ENCODE results near the gene PARD3. TPM values are rescaled to one million over a fixed set of nuclear protein-coding genes. Genes with fewer than 3 reads are reported as not detected.

The PARD3 gene
- total RNA-seq, 2 experiments from 2014 or later = 0.53 to 0.71 TPM

- Mint-ChIP-seq H3K4me1 (ENCODE audit: low read depth) (peaks cover 7% of the 10 kb centered on the region), H3K4me3 (no peak overlapping the region), H3K27ac (no peak overlapping the region), H3K36me3 (ENCODE audit: low read depth) (no peaks in the 10 kb centered on the region), H3K9me3 (no peaks in the 10 kb centered on the region), H3K27me3 (peaks cover 11% of the 10 kb centered on the region)
- no peaks in the 10 kb centered on the region for H3K36me3 ChIP-seq (ENCODE audit: insufficient read depth, low read length)
- no peak overlapping the region for H3K4me3 ChIP-seq (ENCODE audit: low read length)
- H3K27ac ChIP-seq (ENCODE audit: low read depth in 1 of 2, low read length in 2 of 2) = no peak overlapping the region
- H3K27me3 ChIP-seq (ENCODE audit: control insufficient read depth in 1 of 2, insufficient read depth in 2 of 2, low read length in 2 of 2) = no peaks in the 10 kb centered on the region
- no peak for DNase-seq
- intact Hi-C loops (cut with DNase I, micrococcal nuclease) = no loop called here
- no peak for TF ChIP-seq CTCF (IDR thresholded peaks at IDR 0.05)
- H3K4me1 ChIP-seq (ENCODE audit: insufficient read depth, low read length) = no peaks in the 10 kb centered on the region
- POLR2A ChIA-PET = no interaction called here
- CTCF ChIA-PET = no interaction called here
- no peak for ATAC-seq (ENCODE audit: poor library complexity)
- no peaks in the 10 kb centered on the region for H3K9me3 ChIP-seq (ENCODE audit: control insufficient read depth in 1 of 2, insufficient read depth in 1 of 2, low read length in 2 of 2)
Observed at GRCh38 chr10:34526758-34527730, 288.1 kb downstream of the PARD3 start.

GRCh38 chr10:34526186-34526585, 288.9 kb downstream of the PARD3 start:
- no peak overlapping the region for H3K27ac ChIP-seq (ENCODE audit: low read depth in 1 of 2, low read length in 2 of 2)
- intact Hi-C loops (cut with DNase I, micrococcal nuclease) = no loop called here
- H3K27me3 Mint-ChIP-seq = peaks cover 12% of the 10 kb centered on the region
- no peaks in the 10 kb centered on the region for H3K4me1 ChIP-seq (ENCODE audit: insufficient read depth, low read length)
- no peak for ATAC-seq (ENCODE audit: poor library complexity)
- H3K4me3 ChIP-seq (ENCODE audit: low read length) = no peak overlapping the region
- H3K9me3 ChIP-seq (ENCODE audit: control insufficient read depth in 1 of 2, insufficient read depth in 1 of 2, low read length in 2 of 2) = no peaks in the 10 kb centered on the region
- H3K9me3 Mint-ChIP-seq = no peaks in the 10 kb centered on the region
- CTCF ChIA-PET = no interaction called here
- no peak for TF ChIP-seq CTCF (IDR thresholded peaks at IDR 0.05)
- no peak for DNase-seq
- H3K27me3 ChIP-seq (ENCODE audit: control insufficient read depth in 1 of 2, insufficient read depth in 2 of 2, low read length in 2 of 2) = no peaks in the 10 kb centered on the region
- no peak overlapping the region for H3K4me3 Mint-ChIP-seq
- POLR2A ChIA-PET = no interaction called here
- no peaks in the 10 kb centered on the region for H3K36me3 ChIP-seq (ENCODE audit: insufficient read depth, low read length)
- H3K27ac Mint-ChIP-seq = no peak overlapping the region
- peaks cover 7% of the 10 kb centered on the region for H3K4me1 Mint-ChIP-seq (ENCODE audit: low read depth)
- no peaks in the 10 kb centered on the region for H3K36me3 Mint-ChIP-seq (ENCODE audit: low read depth)

- intact Hi-C loops (cut with DNase I, micrococcal nuclease) = no loop called here
- no peak overlapping the region for H3K4me3 Mint-ChIP-seq
- Histone ChIP-seq H3K27me3 (ENCODE audit: control insufficient read depth in 1 of 2, insufficient read depth in 2 of 2, low read length in 2 of 2) (no peaks in the 10 kb centered on the region), H3K4me1 (ENCODE audit: insufficient read depth, low read length) (no peaks in the 10 kb centered on the region), H3K36me3 (ENCODE audit: insufficient read depth, low read length) (no peaks in the 10 kb centered on the region), H3K27ac (ENCODE audit: low read depth in 1 of 2, low read length in 2 of 2) (no peak overlapping the region), H3K4me3 (ENCODE audit: low read length) (no peak overlapping the region), H3K9me3 (ENCODE audit: control insufficient read depth in 1 of 2, insufficient read depth in 1 of 2, low read length in 2 of 2) (no peaks in the 10 kb centered on the region)
- H3K4me1 Mint-ChIP-seq (ENCODE audit: low read depth) = peaks cover 7% of the 10 kb centered on the region
- ATAC-seq (ENCODE audit: poor library complexity) (no peak), DNase-seq (no peak)
- H3K27ac Mint-ChIP-seq = no peak overlapping the region
- no peak for TF ChIP-seq CTCF (IDR thresholded peaks at IDR 0.05)
- H3K36me3 Mint-ChIP-seq (ENCODE audit: low read depth) = no peaks in the 10 kb centered on the region
- peaks cover 12% of the 10 kb centered on the region for H3K27me3 Mint-ChIP-seq
- CTCF ChIA-PET = no interaction called here
- POLR2A ChIA-PET = no interaction called here
- H3K9me3 Mint-ChIP-seq = no peaks in the 10 kb centered on the region
Observed at GRCh38 chr10:34524369-34525091, 290.6 kb downstream of the PARD3 start.
